ENCODE results near the gene ANKRD34B. TPM values are rescaled to one million over a fixed set of nuclear protein-coding genes. Genes with fewer than 3 reads are reported as not detected.
A peak's percentile ranks its signal among the peaks of the same experiment; 100 is the strongest.

The ANKRD34B gene
- total and polyA plus RNA-seq, 2 of the 13 experiments (the other 11 are each of a cell fraction or from before 2014, with no cell fraction given): 0.01 to 0.04 TPM

- TF ChIP-seq, protein P1, sequence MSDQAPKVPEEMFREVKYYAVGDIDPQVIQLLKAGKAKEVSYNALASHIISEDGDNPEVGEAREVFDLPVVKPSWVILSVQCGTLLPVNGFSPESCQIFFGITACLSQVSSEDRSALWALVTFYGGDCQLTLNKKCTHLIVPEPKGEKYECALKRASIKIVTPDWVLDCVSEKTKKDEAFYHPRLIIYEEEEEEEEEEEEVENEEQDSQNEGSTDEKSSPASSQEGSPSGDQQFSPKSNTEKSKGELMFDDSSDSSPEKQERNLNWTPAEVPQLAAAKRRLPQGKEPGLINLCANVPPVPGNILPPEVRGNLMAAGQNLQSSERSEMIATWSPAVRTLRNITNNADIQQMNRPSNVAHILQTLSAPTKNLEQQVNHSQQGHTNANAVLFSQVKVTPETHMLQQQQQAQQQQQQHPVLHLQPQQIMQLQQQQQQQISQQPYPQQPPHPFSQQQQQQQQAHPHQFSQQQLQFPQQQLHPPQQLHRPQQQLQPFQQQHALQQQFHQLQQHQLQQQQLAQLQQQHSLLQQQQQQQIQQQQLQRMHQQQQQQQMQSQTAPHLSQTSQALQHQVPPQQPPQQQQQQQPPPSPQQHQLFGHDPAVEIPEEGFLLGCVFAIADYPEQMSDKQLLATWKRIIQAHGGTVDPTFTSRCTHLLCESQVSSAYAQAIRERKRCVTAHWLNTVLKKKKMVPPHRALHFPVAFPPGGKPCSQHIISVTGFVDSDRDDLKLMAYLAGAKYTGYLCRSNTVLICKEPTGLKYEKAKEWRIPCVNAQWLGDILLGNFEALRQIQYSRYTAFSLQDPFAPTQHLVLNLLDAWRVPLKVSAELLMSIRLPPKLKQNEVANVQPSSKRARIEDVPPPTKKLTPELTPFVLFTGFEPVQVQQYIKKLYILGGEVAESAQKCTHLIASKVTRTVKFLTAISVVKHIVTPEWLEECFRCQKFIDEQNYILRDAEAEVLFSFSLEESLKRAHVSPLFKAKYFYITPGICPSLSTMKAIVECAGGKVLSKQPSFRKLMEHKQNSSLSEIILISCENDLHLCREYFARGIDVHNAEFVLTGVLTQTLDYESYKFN (CRISPR knock-in tag; conservative IDR thresholded peaks at IDR 0.05): peak; percentile 84
- TF ChIP-seq HOMEZ (CRISPR knock-in tag; IDR thresholded peaks at IDR 0.05; ENCODE audit: low read depth) (peak; percentile 61; the same call in 1 of the 2 replicates), HMG20A (CRISPR knock-in tag; IDR thresholded peaks at IDR 0.05; ENCODE audit: borderline replicate concordance) (0 out of 2 replicates have a peak, but pooled peaks have one; percentile 39), SP4 (CRISPR knock-in tag; IDR thresholded peaks at IDR 0.05) (no peak), SOX6 (IDR thresholded peaks at IDR 0.05) (no peak), SOX6 (CRISPR knock-in tag; IDR thresholded peaks at IDR 0.05) (0 out of 2 replicates have a peak, but pooled peaks have one; percentile 39), ZNF710 (CRISPR knock-in tag; IDR thresholded peaks at IDR 0.05; ENCODE audit: borderline replicate concordance) (peak; percentile 37; the same call in 1 of the 2 replicates), STAT6 (CRISPR knock-in tag; IDR thresholded peaks at IDR 0.05; ENCODE audit: borderline replicate concordance) (no peak), TBX2 (CRISPR knock-in tag; IDR thresholded peaks at IDR 0.05; ENCODE audit: borderline replicate concordance) (peak; percentile 24; the same call in 1 of the 2 replicates), ZNF350 (CRISPR knock-in tag; IDR thresholded peaks at IDR 0.05; ENCODE audit: borderline replicate concordance, low read depth) (no peak), MIXL1 (CRISPR knock-in tag; IDR thresholded peaks at IDR 0.05) (0 out of 2 replicates have a peak, but pooled peaks have one; percentile 22), YEATS4 (CRISPR knock-in tag; IDR thresholded peaks at IDR 0.05; ENCODE audit: borderline replicate concordance) (0 out of 2 replicates have a peak, but pooled peaks have one; percentile 43), ZNF616 (CRISPR knock-in tag; IDR thresholded peaks at IDR 0.05; ENCODE audit: low read depth) (no peak), ZNF674 (CRISPR knock-in tag; IDR thresholded peaks at IDR 0.05; ENCODE audit: low read depth) (no peak), ZBTB3 (CRISPR knock-in tag; IDR thresholded peaks at IDR 0.05; ENCODE audit: borderline replicate concordance, low read depth) (no peak), WIZ (CRISPR knock-in tag; IDR thresholded peaks at IDR 0.05) (0 out of 2 replicates have a peak, but pooled peaks have one; percentile 36), SAP130 (CRISPR knock-in tag; IDR thresholded peaks at IDR 0.05; ENCODE audit: low read depth) (peak; percentile 53; the same call in 1 of the 2 replicates), POGZ (CRISPR knock-in tag; IDR thresholded peaks at IDR 0.05) (peak; percentile 72), RARA (CRISPR knock-in tag; IDR thresholded peaks at IDR 0.05) (peak; percentile 34; the same call in 1 of the 2 replicates), MIER3 (CRISPR knock-in tag; IDR thresholded peaks at IDR 0.05; ENCODE audit: borderline replicate concordance) (0 out of 2 replicates have a peak, but pooled peaks have one; percentile 48), ZNF331 (CRISPR knock-in tag; IDR thresholded peaks at IDR 0.05) (0 out of 2 replicates have a peak, but pooled peaks have one; percentile 52), HNF4A (CRISPR knock-in tag; IDR thresholded peaks at IDR 0.05) (peak; percentile 85)
Observed at GRCh38 chr5:80607832-80608231, 37.8 kb upstream of the ANKRD34B start (continued).
